Transverse colon (tissue), 3 donors: Measurements from ENCODE around the gene ITIH4.

Experiments used
- CTCF ChIP-seq, 5 experiments: fragments of 200-600 bp in 3 of 5; fragments of 450-650 bp in 2 of 5; sonication (generic) in 3 of 5; IDR thresholded peaks; 1 replicate in 2 of 5; 2 replicates in 3 of 5; pipeline ENCODE4 v1.5.1; 2016 to 2017; ENCODE audit warnings: antibody characterized with exemption in 5 of 5, inconsistent platforms in 3 of 5, mild to moderate bottlenecking in 2 of 5, moderate library complexity in 1 of 5
- POLR2A ChIP-seq: fragments of 450-650 bp; IDR thresholded peaks from one replicate; pipeline ENCODE4 v1.6.1; 2016; ENCODE audit warnings: antibody characterized with exemption, mild to moderate bottlenecking, moderate library complexity

GRCh38 chr3:52792413-52792812 lies 38.1 kb downstream of the ITIH4 start:
- TF ChIP-seq CTCF (IDR thresholded peaks at IDR 0.05) (no peak), POLR2A (no peak)
